Measurements from ENCODE around the gene ZFP3. TPM values are rescaled to one million over a fixed set of nuclear protein-coding genes. Genes with fewer than 3 reads are reported as not detected.
"Not testable (repeated sequence)": the region's sequence is repeated elsewhere in the genome, so short reads cannot be mapped to it uniquely, and the experiment has no call there.

The ZFP3 gene
- polyA plus RNA-seq, 1 of the 3 experiments (the other 2 are of a cell fraction) = 1.5 TPM

- TF ChIP-seq GABPA (IDR thresholded peaks at IDR 0.05; ENCODE audit: low read depth) (no peak), EP300 (IDR thresholded peaks at IDR 0.05; ENCODE audit: borderline replicate concordance in 1 of 2, low read depth in 1 of 2, low read length in 1 of 2) (no peak), RFX5 (IDR thresholded peaks at IDR 0.05; ENCODE audit: low read length) (no peak), TEAD4 (IDR thresholded peaks at IDR 0.05; ENCODE audit: borderline replicate concordance, insufficient read depth) (no peak), FOXJ3 (CRISPR knock-in tag; IDR thresholded peaks at IDR 0.05) (no peak), SMC3 (IDR thresholded peaks at IDR 0.05; ENCODE audit: low read depth, low read length) (no peak), RXRA (IDR thresholded peaks at IDR 0.05; ENCODE audit: borderline replicate concordance, low read depth) (no peak), RCOR1 (IDR thresholded peaks at IDR 0.05; ENCODE audit: low read length) (no peak), IRF3 (IDR thresholded peaks at IDR 0.05; ENCODE audit: low read depth, low read length) (no peak)
- TF ChIP-seq, protein P1, sequence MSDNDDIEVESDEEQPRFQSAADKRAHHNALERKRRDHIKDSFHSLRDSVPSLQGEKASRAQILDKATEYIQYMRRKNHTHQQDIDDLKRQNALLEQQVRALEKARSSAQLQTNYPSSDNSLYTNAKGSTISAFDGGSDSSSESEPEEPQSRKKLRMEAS (IDR thresholded peaks at IDR 0.05; ENCODE audit: low read depth) = no peak
- TF ChIP-seq, protein P2, sequence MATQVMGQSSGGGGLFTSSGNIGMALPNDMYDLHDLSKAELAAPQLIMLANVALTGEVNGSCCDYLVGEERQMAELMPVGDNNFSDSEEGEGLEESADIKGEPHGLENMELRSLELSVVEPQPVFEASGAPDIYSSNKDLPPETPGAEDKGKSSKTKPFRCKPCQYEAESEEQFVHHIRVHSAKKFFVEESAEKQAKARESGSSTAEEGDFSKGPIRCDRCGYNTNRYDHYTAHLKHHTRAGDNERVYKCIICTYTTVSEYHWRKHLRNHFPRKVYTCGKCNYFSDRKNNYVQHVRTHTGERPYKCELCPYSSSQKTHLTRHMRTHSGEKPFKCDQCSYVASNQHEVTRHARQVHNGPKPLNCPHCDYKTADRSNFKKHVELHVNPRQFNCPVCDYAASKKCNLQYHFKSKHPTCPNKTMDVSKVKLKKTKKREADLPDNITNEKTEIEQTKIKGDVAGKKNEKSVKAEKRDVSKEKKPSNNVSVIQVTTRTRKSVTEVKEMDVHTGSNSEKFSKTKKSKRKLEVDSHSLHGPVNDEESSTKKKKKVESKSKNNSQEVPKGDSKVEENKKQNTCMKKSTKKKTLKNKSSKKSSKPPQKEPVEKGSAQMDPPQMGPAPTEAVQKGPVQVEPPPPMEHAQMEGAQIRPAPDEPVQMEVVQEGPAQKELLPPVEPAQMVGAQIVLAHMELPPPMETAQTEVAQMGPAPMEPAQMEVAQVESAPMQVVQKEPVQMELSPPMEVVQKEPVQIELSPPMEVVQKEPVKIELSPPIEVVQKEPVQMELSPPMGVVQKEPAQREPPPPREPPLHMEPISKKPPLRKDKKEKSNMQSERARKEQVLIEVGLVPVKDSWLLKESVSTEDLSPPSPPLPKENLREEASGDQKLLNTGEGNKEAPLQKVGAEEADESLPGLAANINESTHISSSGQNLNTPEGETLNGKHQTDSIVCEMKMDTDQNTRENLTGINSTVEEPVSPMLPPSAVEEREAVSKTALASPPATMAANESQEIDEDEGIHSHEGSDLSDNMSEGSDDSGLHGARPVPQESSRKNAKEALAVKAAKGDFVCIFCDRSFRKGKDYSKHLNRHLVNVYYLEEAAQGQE (IDR thresholded peaks at IDR 0.05; ENCODE audit: low read depth, low read length) = no peak
- Histone ChIP-seq H3K27me3 (ENCODE audit: insufficient read depth) (peaks cover 3% of the 10 kb centered on the region; the same call in 1 of the 2 replicates), H3K4me1 (ENCODE audit: control insufficient read depth in 1 of 2, insufficient read depth in 2 of 2, low read depth in 1 of 2, low read length in 1 of 2) (no peaks in the 10 kb centered on the region), H2AFZ (ENCODE audit: low read depth) (no peak overlapping the region), H3F3A (replicated peaks; ENCODE audit: insufficient read depth) (no peaks in the 10 kb centered on the region), H3K27ac (ENCODE audit: low read depth in 2 of 2, low read length in 1 of 2) (no peak overlapping the region), H3K79me2 (ENCODE audit: insufficient read depth) (no peaks in the 10 kb centered on the region), H3K9ac (no peak overlapping the region), H3K4me3 (ENCODE audit: low read depth in 2 of 2, low read length in 1 of 2) (no peak overlapping the region), H4K20me1 (ENCODE audit: insufficient read depth) (no peaks in the 10 kb centered on the region), H3K9me2 (no peaks in the 10 kb centered on the region), H3K36me3 (replicated peaks in 1 of 2; ENCODE audit: control insufficient read depth in 1 of 2, insufficient read depth in 2 of 2, low read length in 1 of 2) (no peaks in the 10 kb centered on the region), H3K9me3 (no peaks in the 10 kb centered on the region), H3K4me2 (no peak overlapping the region)
- DNase-seq = no peak
- ChIA-PET CTCF (no interaction called here), POLR2A (no interaction called here)
- WGBS (ENCODE audit: low lambda C conversion rate) = 73% methylated on average over 6 of the region's 7 CpGs
Measured at GRCh38 chr17:5131146-5131715, 53.0 kb downstream of the ZFP3 start.

DNA sequence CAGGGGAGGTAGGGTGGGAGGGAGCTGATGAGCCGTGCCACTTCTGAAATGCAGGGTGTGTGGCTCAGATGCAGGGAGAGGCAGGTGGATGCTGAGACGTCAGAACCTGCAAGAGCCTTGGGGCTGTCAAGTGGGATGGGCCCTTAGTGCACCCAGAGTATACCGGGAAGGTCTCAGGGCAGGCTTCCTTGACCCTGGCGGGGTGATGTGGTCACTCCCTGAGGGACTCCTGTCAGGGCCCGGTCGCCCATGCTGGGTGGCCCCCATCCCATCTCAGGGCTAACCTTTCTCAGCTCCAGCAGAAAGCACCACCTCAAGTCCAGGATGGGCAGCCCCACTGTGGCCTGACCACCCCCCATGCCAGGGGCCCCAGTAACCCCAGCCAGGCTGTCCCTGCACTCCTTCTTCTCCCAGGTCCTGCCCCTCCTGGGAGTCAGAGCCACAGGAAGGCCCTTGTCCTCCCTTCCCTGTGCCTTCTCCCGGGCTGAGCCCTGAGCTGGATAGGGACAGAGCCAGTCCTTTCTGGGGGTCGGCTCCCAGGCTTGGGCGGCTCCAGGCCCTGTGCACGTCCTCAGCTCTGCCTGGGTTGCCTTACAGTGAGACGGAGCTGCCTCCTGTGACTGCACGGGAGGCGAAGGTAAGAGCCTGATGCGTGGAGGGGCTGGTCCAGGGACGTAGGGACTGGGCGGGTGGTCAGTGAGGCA is 53.7 kb downstream of the ZFP3 start:
- CTCF ChIA-PET, POLR2A ChIA-PET, H3K9me2 ChIP-seq: not testable (repeated sequence)

DNA sequence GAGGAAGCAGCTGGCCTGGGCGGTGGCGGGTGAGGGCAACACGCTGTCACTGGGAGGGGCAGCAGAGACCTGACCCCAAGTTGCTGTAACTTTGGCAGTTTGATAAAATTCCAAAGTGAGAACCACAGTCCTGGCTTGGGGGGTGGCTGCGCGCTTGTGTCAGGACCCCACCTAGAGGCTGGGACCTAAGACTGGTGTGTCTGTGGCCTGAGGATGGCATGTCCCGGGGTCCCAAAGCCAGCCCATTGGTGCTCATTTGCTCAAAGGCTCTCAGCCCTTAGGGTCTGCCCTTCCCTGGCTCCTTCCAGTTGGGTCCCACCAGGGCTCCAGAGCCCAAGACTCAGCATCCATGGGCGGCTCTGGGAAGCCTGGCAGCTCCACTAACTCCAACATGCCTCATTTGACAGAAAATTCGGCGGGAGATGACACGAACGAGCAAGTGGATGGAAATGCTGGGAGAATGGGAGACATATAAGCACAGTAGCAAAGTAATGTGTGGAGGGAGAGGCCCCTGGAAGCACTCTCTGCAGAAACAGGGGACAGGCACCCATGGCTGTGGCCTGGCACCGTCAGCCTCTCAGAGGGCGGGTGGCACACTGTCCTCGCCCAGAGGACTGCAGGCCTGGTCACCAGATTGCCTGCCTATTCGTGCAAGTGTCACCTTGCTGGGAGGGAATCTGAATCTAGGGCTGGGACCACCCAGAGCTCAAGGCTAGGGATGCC is 54.4 kb downstream of the ZFP3 start:
- WGBS (ENCODE audit: low lambda C conversion rate) = 67% methylated on average over 13 of the region's 15 CpGs

More for the DNA sequence above, 53.7 kb downstream of the ZFP3 start:
- WGBS (ENCODE audit: low lambda C conversion rate) = 48% methylated on average over 10 of the region's 16 CpGs
- not testable (repeated sequence) for H3K9me3 ChIP-seq; DNase-seq; H3K4me3 ChIP-seq (ENCODE audit: low read depth in 2 of 2, low read length in 1 of 2); H3K9ac ChIP-seq; H3K4me2 ChIP-seq; H4K20me1 ChIP-seq (ENCODE audit: insufficient read depth); H2AFZ ChIP-seq (ENCODE audit: low read depth); H3K27ac ChIP-seq (ENCODE audit: low read depth in 2 of 2, low read length in 1 of 2); H3K79me2 ChIP-seq (ENCODE audit: insufficient read depth); H3F3A ChIP-seq (replicated peaks; ENCODE audit: insufficient read depth); H3K27me3 ChIP-seq (ENCODE audit: insufficient read depth); H3K4me1 ChIP-seq (ENCODE audit: control insufficient read depth in 1 of 2, insufficient read depth in 2 of 2, low read depth in 1 of 2, low read length in 1 of 2); H3K36me3 ChIP-seq (replicated peaks in 1 of 2; ENCODE audit: control insufficient read depth in 1 of 2, insufficient read depth in 2 of 2, low read length in 1 of 2)

More for the DNA sequence above, 54.4 kb downstream of the ZFP3 start:
- H3K4me3 ChIP-seq (ENCODE audit: low read depth in 2 of 2, low read length in 1 of 2); CTCF ChIA-PET; H3K4me2 ChIP-seq; H3K4me1 ChIP-seq (ENCODE audit: control insufficient read depth in 1 of 2, insufficient read depth in 2 of 2, low read depth in 1 of 2, low read length in 1 of 2); H3K79me2 ChIP-seq (ENCODE audit: insufficient read depth); DNase-seq; H3F3A ChIP-seq (replicated peaks; ENCODE audit: insufficient read depth); H4K20me1 ChIP-seq (ENCODE audit: insufficient read depth); H3K9ac ChIP-seq; H3K27me3 ChIP-seq (ENCODE audit: insufficient read depth); H2AFZ ChIP-seq (ENCODE audit: low read depth); H3K27ac ChIP-seq (ENCODE audit: low read depth in 2 of 2, low read length in 1 of 2); H3K36me3 ChIP-seq (replicated peaks in 1 of 2; ENCODE audit: control insufficient read depth in 1 of 2, insufficient read depth in 2 of 2, low read length in 1 of 2); H3K9me3 ChIP-seq; H3K9me2 ChIP-seq: not testable (repeated sequence)
- POLR2A ChIA-PET = interaction anchor here (0.6 kb wide), 1 partner anchor 149 kb away, joined by 4 read pairs; no protein-coding TSS in a partner anchor
